ENCODE data around the gene OR2T33.
"Not testable (repeated sequence)": the region's sequence is repeated elsewhere in the genome, so short reads cannot be mapped to it uniquely, and the experiment has no call there.

The OR2T33 gene, protein sequence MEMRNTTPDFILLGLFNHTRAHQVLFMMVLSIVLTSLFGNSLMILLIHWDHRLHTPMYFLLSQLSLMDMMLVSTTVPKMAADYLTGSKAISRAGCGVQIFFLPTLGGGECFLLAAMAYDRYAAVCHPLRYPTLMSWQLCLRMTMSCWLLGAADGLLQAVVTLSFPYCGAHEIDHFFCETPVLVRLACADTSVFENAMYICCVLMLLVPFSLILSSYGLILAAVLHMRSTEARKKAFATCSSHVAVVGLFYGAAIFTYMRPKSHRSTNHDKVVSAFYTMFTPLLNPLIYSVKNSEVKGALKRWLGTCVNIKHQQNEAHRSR

GRCh38 chr1:248277876-248278275 lies at the start of gene OR2T33:
Gene OR2T33 (minus strand): TSS chr1:248277976. CDS start chr1:248273814, 4,162 bp downstream.
- DNase-seq (ENCODE audit: low spot score) = no peak

GRCh38 chr1:248324468-248324867 lies 46.7 kb upstream of the OR2T33 start, which contains the start of gene OR2M7:
Gene OR2M7 (minus strand): TSS chr1:248324568. CDS start chr1:248324568, 0 bp downstream.
- no peak for DNase-seq (ENCODE audit: low spot score)

DNA sequence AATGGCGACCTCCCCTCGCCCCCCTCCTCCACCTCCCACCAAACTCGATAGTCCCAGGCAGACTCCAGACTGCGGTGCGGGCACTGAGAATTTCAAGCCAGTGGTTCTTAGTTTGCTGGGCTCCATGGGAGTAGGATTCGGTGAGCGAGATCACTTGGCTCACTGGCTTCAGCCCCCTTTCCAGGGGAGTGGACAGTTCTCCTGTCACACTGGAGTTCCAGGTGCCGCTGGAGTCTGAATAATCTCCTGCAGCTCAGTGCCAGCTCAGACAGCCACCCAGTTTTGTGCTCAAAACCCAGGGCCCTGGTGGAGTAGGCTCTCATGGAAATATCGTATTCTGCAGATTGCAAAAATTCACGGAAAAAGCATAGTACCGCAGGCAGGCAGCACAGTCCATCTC lies 39.0 kb upstream of the OR2T33 start:
- DNase-seq (ENCODE audit: low spot score) = no peak

DNA sequence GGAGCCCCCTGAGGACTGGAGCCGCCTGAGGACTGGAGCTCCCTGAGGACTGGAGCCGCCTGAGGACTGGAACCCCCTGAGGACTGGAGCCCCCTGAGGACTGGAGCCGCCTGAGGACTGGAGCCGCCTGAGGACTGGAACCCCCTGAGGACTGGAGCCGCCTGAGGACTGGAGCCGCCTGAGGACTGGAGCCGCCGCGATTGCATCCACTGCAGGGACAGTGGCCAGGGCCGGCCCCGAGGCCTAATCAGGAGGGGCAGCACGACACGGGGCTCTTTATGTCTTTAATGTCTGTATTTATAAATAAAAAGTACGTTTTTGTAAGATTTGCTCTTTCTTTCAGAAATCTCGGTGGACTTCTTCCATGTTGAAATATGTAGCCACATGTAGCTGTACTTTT lies 29.0 kb upstream of the OR2T33 start:
- DNase-seq (ENCODE audit: low spot score) = not testable (repeated sequence)

DNA sequence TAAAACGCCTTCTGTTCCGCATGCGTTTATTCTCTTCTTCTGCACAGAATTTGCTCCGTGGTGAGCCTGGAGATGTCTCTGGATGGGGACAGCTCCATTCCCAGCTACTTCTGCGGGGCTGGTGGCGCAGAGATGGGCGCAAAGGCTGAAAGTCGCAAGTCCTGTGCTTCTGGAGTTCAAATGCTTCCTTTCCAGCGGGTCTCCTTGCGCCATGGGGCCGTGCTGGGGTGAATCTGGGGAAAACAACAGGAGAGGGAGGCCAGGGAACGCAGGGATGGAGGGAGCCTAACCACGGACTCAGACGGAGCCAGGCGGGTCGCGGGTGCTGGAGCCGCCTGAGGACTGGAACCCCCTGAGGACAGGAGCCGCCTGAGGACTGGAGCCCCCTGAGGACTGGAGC lies 28.3 kb upstream of the OR2T33 start:
- DNase-seq (ENCODE audit: low spot score) = no peak

DNA sequence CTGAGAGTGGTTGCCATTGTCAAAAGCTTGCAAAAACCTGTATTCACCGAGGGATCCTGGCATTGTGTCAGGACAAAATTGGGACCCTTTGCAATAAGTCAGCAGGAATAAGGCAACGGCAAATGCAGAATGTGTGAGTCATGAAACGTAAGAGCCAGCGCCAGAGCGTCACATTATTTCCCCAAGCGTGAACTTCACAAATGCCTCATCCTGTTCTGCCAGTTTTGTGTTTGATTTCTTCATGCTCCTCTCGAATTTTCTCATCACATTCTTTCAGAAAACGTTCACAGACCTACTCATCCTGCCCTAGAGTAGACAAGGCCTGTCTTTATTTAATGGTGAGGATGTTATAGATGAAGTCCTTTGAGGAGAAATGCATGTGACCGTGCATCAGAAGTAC lies 27.9 kb upstream of the OR2T33 start:
- not testable (repeated sequence) for DNase-seq (ENCODE audit: low spot score)

DNA sequence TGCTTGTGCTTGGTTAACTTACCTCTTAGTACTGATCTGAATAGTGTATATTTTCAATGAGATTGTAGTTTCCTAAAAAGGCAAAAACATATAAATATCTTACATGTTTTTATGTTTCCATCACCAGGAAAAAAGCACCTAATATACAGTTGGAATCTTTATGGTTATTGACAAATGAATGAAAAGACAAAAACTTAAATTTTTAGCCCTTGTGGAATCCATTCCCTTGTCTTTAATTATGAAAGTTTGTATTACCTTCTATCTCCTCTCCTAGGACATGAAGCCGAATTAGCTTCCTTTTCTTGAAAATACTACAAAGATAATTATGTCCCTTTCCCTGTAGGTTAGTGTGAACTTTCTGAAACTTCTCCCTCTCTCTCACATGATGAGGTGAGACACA lies 25.5 kb upstream of the OR2T33 start, which contains the start of gene OR2T12:
Gene OR2T12 (minus strand): TSS at position 101 of the 400 bp plus-strand sequence. CDS start 7,846 bp downstream, outside the sequence.
- no peak for DNase-seq (ENCODE audit: low spot score)

DNA sequence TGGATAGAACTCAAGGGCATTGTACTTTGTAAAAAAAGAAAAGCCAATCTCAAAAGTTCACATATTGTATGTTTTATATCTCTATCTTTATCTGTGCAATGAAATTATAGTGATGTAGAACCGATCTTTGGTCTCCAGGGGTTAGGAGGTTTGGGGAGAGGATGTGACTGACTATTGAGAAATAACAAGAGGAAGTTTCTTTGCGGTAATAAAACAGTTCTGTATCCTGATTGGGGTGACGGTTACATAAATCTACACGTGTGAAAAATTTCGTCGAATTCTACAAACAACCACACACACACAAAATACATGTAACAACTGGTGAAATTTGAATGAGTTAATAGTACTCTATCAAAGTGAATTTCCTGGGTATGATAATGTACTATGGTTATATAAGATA lies 10.6 kb upstream of the OR2T33 start:
- no peak for DNase-seq (ENCODE audit: low spot score)

DNA sequence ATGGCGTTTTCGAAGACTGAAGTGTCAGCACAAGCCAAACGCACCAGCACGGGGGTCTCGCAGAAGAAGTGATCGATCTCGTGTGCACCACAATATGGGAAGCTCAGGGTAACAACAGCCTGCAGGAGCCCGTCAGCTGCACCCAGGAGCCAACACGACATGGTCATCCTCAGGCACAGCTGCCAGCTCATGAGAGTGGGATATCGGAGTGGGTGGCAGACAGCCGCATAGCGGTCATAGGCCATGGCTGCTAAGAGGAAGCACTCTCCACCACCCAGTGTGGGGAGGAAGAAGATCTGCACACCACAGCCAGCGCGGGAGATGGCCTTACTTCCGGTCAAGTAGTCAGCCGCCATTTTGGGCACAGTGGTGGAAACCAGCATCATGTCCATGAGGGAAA lies 4.6 kb downstream of the OR2T33 start:
- DNase-seq (ENCODE audit: low spot score) = not testable (repeated sequence)

DNA sequence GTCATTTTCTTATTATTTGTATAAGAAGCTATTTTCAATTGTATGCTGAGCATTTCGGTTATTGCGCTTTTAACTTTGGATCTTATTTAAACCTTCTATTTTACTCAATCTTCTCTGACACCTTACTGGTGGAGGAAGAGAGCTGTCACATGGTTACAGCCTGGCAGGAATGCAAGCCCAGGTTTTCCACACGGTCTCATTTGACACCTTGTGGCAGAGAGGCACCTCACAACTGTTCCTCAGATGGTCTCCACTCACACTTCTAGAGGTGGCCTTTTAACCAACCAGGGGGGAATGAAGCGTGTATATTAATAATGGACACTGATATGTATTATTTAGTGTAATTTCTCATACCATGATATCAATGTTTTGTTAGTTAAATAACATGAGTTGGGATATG lies 9.6 kb downstream of the OR2T33 start:
- DNase-seq (ENCODE audit: low spot score) = no peak

- not testable (repeated sequence) for DNase-seq (ENCODE audit: low spot score)
Observed at GRCh38 chr1:248259309-248259708, 18.5 kb downstream of the OR2T33 start.

- peak; percentile 68 for DNase-seq (ENCODE audit: low spot score)
Observed at GRCh38 chr1:248243204-248243603, 34.6 kb downstream of the OR2T33 start.

GRCh38 chr1:248239478-248239877 lies 38.3 kb downstream of the OR2T33 start:
- DNase-seq (ENCODE audit: low spot score) = no peak

DNA sequence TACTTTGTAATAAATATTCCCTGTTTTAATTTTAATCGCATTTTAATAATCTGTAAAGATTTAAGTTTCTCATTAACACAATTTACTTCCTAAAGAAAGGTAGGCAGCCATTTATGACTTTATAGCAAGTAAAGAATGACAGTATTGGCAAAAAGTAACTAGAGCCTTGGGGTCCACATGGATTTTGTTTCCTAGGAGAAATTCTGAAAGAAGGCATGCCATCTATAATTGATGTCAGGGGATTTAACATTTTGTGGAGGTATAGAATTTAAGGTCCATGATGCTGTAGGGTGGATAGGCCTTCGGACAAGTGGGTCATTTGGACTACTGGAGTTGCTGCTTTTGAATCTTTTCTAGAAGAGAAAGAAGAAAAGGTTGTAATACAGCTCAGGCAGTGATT lies 46.7 kb downstream of the OR2T33 start, which contains the start of gene OR2M4:
Gene OR2M4 (plus strand): TSS at position 301 of the 400 bp plus-strand sequence. CDS start 7,512 bp downstream, outside the sequence.
- no peak for DNase-seq (ENCODE audit: low spot score)

DNA sequence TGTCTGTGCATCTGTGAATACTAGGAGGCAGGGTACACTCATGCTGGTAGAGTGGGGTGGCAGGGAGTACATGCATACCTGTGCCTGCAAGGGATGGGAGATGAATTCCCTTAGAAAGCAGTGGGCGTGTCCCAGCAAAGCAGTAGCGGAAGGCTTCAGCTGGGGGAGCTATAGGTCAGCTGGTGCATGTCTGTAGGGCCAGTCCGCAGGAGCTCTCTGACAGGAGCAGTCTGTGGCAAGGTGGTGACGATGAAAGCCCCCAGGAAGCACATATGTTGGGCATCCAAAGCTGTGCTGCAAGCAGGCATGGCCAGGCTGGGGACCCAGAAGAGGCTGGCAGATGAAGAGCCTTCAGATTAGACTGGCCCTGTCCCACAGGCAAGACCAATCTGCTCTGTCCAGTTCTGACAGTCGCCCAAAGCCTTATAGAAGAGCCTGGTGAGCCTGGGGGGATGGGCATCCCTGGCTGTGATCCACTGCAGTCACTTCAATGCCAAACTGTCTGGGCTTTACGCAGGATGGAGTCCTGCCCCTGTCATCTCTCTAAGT lies 48.3 kb downstream of the OR2T33 start:
- DNase-seq (ENCODE audit: low spot score) = no peak

DNA sequence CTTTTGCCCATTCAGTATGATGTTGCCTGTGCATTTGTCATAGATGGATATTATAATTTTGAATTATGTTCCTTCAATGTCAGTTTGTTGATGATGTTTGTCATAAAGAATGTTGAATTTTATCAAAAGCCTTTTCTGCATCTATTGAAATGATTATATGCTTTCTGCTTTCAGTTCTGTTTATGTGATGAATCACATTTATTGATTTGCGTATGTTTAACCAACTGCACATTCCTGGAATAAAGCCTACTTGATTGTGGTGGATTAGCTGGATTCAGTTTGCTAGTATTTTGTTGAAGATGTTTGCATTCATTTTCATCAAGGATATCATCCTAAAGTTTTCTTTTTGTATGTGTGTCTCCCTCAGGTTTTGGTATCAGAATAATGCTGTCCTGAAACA lies 52.2 kb downstream of the OR2T33 start:
- DNase-seq (ENCODE audit: low spot score) = no peak
